GM13977 (cell line): ENCODE results near the gene KRTAP12-3.

ENCODE experiments used
- DNase-seq: peaks from one replicate; pipeline ENCODE4 v3.0.0; 2012; ENCODE audit warnings: low spot score
- in situ Hi-C: fragments of 300-500 bp; cut with MboI; formaldehyde crosslinking; loops from one replicate; pipeline ENCODE4 v1.12.0; 2022; ENCODE audit warnings: low sequenced_read_pairs, low pct_unique_long_range_greater_than_20kb, mixed read lengths, inconsistent platforms; ENCODE audit not compliant: unreplicated experiment
- TF ChIP-seq, protein P1 (sequence below): IDR thresholded peaks from 2 replicates; pipeline ENCODE4 v1.5.1; 2012; ENCODE audit warnings: mild to moderate bottlenecking, control low read depth; ENCODE audit not compliant: insufficient read depth; ENCODE audit errors: extremely low read depth, missing control alignments

Gene KRTAP12-3

DNA sequence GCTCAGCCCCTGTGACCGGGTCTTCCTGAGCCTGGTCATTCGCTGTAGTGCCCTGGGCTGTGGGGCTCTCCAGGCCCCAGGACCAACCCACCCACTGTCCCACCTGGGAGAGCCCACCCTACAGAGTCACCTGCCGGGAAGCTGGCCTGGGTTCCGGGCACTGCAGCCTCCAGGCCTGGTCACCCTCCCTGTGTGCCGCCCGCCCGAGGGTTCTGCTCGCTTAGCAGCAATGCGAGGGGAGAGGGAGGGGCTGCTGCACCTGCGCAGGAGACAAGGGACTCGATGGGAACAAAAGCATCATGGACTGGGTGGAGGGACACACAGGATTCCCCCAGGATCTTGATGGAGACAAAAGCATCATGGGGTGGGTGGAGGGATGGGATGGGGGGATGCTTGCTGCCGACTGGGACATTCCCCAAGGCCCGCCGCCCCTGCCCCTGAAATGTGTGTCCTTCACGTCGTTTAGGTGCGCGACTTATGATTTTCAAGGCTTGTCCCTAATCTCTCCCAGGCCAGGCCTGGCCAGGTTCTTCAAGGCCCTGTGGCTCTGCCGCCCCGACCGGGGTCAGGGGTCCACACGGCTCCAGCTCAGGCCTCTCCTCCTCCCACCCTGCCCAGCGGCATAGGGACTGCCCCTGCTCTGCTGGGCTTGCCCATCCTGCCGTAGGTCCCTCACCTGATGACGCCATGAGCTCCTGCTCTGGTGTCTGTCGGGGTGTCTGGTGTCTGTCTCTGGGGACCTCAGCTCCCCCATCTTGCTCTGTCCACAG lies 44.2 kb upstream of the KRTAP12-3 start:
- in situ Hi-C loops: no loop called here
- DNase-seq: no peak
- TF ChIP-seq, protein P1, sequence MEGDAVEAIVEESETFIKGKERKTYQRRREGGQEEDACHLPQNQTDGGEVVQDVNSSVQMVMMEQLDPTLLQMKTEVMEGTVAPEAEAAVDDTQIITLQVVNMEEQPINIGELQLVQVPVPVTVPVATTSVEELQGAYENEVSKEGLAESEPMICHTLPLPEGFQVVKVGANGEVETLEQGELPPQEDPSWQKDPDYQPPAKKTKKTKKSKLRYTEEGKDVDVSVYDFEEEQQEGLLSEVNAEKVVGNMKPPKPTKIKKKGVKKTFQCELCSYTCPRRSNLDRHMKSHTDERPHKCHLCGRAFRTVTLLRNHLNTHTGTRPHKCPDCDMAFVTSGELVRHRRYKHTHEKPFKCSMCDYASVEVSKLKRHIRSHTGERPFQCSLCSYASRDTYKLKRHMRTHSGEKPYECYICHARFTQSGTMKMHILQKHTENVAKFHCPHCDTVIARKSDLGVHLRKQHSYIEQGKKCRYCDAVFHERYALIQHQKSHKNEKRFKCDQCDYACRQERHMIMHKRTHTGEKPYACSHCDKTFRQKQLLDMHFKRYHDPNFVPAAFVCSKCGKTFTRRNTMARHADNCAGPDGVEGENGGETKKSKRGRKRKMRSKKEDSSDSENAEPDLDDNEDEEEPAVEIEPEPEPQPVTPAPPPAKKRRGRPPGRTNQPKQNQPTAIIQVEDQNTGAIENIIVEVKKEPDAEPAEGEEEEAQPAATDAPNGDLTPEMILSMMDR: no peak

DNA sequence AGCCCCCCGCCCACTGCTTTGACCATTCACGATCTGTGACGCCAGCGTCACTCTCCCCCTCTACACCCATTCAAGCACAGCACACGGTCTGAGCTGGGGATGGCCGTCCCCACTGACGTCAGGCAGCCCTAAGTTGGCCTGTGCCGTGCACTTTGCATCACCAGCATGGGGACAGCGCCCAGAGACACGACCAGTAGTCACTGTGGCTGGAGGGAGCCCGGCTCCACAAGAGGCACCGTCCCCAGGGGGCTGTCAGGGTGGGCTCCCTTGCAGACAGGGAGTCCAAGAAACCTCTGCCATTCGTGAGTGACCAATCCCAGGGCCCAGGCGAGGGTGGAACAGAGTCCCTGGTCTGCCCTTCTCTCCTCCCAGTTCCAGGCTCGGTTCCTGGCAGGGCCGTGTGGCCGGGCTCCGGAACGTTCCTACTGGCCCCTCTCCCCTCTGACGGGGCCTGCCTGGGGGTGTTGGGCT lies 43.5 kb upstream of the KRTAP12-3 start:
- TF ChIP-seq, protein P1: no peak
- in situ Hi-C loops: no loop called here
- no peak for DNase-seq

DNA sequence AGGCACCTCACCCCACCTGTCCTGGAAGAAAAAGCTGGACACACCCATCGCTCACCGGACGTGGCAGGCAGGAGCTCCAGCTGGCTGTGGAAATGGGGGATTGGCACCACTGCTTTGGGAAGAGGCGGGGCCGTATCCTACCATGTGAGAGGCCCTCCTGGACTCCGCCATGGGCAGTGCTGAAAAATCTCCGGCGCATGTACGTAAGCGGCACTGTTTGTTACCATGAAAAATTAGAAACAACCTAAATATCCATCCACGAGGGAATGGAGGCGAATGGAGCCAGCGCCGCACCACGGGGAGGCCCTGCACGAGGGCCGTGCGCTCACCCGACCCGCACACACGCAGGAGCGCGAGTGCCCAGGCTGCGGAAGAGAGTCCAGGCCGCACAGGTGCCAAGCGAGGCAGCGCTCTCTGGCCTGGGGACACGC lies 42.8 kb upstream of the KRTAP12-3 start:
- in situ Hi-C loops: no loop called here
- DNase-seq: no peak
- TF ChIP-seq, protein P1: no peak

DNA sequence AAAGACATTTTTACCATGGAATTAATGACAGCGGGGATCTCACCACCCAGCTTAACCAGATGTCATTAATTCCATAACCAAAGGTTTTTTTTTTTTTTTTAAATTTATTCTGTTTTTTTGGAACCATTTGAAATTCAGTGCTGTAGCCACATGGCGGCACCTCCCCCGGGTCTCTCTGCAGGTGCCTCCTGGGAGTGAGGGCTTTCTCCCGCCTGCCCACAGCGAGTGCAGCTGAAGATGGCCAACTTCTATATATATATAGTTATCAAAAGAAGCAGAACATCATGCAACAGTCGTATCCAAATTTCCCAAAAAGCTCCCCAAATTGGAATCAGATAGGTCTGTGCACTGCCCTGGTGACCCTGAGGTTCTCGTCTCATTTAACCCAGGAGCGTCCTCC lies 42.3 kb upstream of the KRTAP12-3 start:
- in situ Hi-C loops: no loop called here
- TF ChIP-seq, protein P1: no peak
- no peak for DNase-seq

DNA sequence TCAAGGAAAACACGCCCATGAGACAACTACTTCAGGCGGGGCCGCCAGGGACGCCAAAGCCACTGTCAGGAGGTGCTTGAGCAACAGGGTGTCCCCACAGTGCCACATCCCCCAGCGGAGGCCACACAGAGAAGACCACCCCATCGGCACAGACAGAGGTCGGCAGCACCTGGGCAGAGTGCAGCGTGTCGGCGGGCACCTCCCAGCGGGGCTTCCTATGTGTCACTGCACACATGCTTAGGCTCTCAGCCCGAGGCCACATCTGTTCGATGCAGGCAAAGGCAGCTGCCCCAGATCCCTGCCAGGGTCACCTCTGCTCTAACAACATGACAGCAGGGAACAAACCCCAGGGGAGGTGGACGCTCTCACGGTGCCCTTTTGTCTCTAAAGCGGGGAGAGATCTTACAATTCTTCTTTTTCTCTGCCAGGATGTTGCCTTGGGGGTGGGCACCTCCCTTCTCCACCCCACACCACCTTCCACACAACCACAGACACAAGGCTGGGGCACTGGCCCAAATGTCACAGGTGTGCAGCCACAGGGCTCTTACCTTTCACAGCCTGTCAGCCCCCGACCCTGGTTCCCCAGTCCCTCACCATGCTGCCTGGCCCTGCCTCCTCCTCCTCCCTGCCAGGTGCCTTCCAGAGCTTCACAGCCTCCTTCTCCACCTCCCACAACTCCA lies 41.7 kb upstream of the KRTAP12-3 start:
- in situ Hi-C loops: no loop called here
- no peak for DNase-seq
- TF ChIP-seq, protein P1: no peak

DNA sequence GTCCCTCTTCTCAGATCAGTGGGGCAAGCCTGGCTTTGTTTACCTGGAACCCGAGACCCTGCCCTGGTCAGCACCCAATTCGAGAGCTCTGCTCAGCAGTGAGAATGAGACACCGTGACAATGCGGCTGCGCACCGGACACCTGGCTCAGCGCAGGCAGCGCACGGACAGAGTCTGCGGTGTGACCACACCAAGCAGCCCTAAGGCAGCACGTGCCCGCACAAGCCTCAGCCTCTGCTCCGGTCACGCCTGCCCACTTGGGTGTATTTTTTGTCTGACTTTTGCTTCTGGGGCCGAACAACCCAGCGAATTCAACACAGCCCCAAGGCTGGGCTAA lies 41.2 kb upstream of the KRTAP12-3 start:
- no peak for DNase-seq
- in situ Hi-C loops: no loop called here
- TF ChIP-seq, protein P1: no peak
